ENCODE measurements around the gene LRRC70. TPM values are rescaled to one million over a fixed set of nuclear protein-coding genes. Genes with fewer than 3 reads are reported as not detected.

Gene LRRC70
- total RNA-seq: 1 to 10 TPM in 5 of 6 donors, under 1 TPM in 1; 0.89 to 4.8 (median 3.5) TPM

GRCh38 chr5:62578540-62578939, at the start of gene LRRC70:
Gene LRRC70, plus strand, starts transcription at chr5:62578819. Its CDS starts 620 bp downstream, at chr5:62579439.
- TF ChIP-seq CTCF (IDR thresholded peaks at IDR 0.05): no peak
- TF ChIP-seq EP300 (IDR thresholded peaks at IDR 0.05): no peak
- TF ChIP-seq POLR2AphosphoS5 (IDR thresholded peaks at IDR 0.05): no peak
- no peak for TF ChIP-seq POLR2A (IDR thresholded peaks at IDR 0.05)
- no peaks in the 10 kb centered on the region for H3K9me3 ChIP-seq
- no peaks in the 10 kb centered on the region for H3K27me3 ChIP-seq
- WGBS, 2 donors: 16 to 27% methylated on average over 4 of the region's 4 CpGs
- H3K4me1 ChIP-seq: peaks cover 0 to 3% (median 0%) of the 10 kb centered on the region in 4 donors
- ATAC-seq (ENCODE audit: low FRiP score in 2 of 2) (peak in 1 of 2 donors; percentile 79), DNase-seq (no peak)
- H3K27ac ChIP-seq: no peak within 1 kb of the TSS
- peaks cover 0 to 3% (median 0%) of the 10 kb centered on the region in 4 donors for H3K36me3 ChIP-seq
- H3K4me3 ChIP-seq: no peak within 1 kb of the TSS

- Histone ChIP-seq H3K27ac (no peak overlapping the region), H3K4me3 (no peak overlapping the region), H3K36me3 (peaks cover 0 to 19% (median 2%) of the 10 kb centered on the region in 4 donors), H3K9me3 (no peaks in the 10 kb centered on the region), H3K27me3 (no peaks in the 10 kb centered on the region), H3K4me1 (no peaks in the 10 kb centered on the region)
- no peak for TF ChIP-seq CTCF (IDR thresholded peaks at IDR 0.05)
- TF ChIP-seq EP300 (IDR thresholded peaks at IDR 0.05): no peak
- no peak for TF ChIP-seq POLR2AphosphoS5 (IDR thresholded peaks at IDR 0.05)
- TF ChIP-seq POLR2A (IDR thresholded peaks at IDR 0.05): no peak
- 95 to 96% methylated on average over 2 of the region's 2 CpGs for WGBS, 2 donors
- ATAC-seq (ENCODE audit: low FRiP score in 2 of 2): no peak
- no peak for DNase-seq
Measured at GRCh38 chr5:62533597-62533996, 45.0 kb upstream of the LRRC70 start.

- no peak for TF ChIP-seq POLR2AphosphoS5 (IDR thresholded peaks at IDR 0.05)
- no peak for TF ChIP-seq POLR2A (IDR thresholded peaks at IDR 0.05)
- TF ChIP-seq EP300 (IDR thresholded peaks at IDR 0.05): no peak
- TF ChIP-seq CTCF (IDR thresholded peaks at IDR 0.05): no peak
- Histone ChIP-seq H3K9me3 (no peaks in the 10 kb centered on the region), H3K27me3 (no peaks in the 10 kb centered on the region), H3K4me3 (no peak overlapping the region), H3K27ac (no peak overlapping the region), H3K4me1 (no peaks in the 10 kb centered on the region), H3K36me3 (peaks cover 0 to 19% (median 2%) of the 10 kb centered on the region in 4 donors)
- ATAC-seq (ENCODE audit: low FRiP score in 2 of 2): no peak
- 46 to 77% methylated on average over 4 of the region's 4 CpGs for WGBS, 2 donors
- DNase-seq: no peak
Measured at GRCh38 chr5:62534461-62535236, 44.0 kb upstream of the LRRC70 start.

- TF ChIP-seq POLR2AphosphoS5 (IDR thresholded peaks at IDR 0.05): no peak
- no peak for TF ChIP-seq POLR2A (IDR thresholded peaks at IDR 0.05)
- TF ChIP-seq EP300 (IDR thresholded peaks at IDR 0.05): no peak
- TF ChIP-seq CTCF (IDR thresholded peaks at IDR 0.05): no peak
- Histone ChIP-seq H3K36me3 (peaks cover 0 to 10% (median under 1%) of the 10 kb centered on the region in 4 donors), H3K9me3 (no peaks in the 10 kb centered on the region), H3K27ac (no peak overlapping the region), H3K27me3 (no peaks in the 10 kb centered on the region), H3K4me3 (no peak overlapping the region), H3K4me1 (no peaks in the 10 kb centered on the region)
- no peak for DNase-seq
- 98% methylated on average over 2 of the region's 2 CpGs for WGBS, 2 donors
- no peak for ATAC-seq (ENCODE audit: low FRiP score in 2 of 2)
Measured at GRCh38 chr5:62536232-62536631, 42.4 kb upstream of the LRRC70 start.

Measured in upper lobe of left lung (tissue), 6 donors.